Left lobe of liver (tissue), 2 donors: ENCODE measurements around the gene DUSP5. TPM values are rescaled to one million over a fixed set of nuclear protein-coding genes. Genes with fewer than 3 reads are reported as not detected.
A peak's percentile ranks its signal among the peaks of the same experiment; 100 is the strongest.
"Not testable (repeated sequence)": the region's sequence is repeated elsewhere in the genome, so short reads cannot be mapped to it uniquely, and the experiment has no call there.

Experiments
- ATAC-seq: fragments of 200-7000 bp; cut with Tn5 transposase; one replicate; pipeline ENCODE4 v1.9.1; 2020; ENCODE audit warnings: mild to moderate bottlenecking, moderate library complexity
- DNase-seq: peaks from one replicate; pipeline ENCODE4 v3.0.0-alpha.2; 2020; ENCODE audit warnings: low spot score
- total RNA-seq: library from RNA; stranded (reverse); gene quantifications from one replicate; pipeline ENCODE4 v1.2.1, GENCODE V29; 2021
- donor health status: DM: no; HTN: no; CAD: no; lungs with moderate emphysema.
- donor health status: DM: no; HTN: yes; CAD: no.

The DUSP5 gene
- total RNA-seq, 1 donor from 2014 or later = 3.8 TPM

- ATAC-seq (no peak), DNase-seq (no peak)
These were observed 14.9 kb downstream of the DUSP5 start for GRCh38 chr10:110512461-110513187.

GRCh38 chr10:110513949-110514348, 16.2 kb downstream of the DUSP5 start:
- no peak for ATAC-seq
- no peak for DNase-seq

GRCh38 chr10:110514848-110515247, 17.1 kb downstream of the DUSP5 start:
- DNase-seq = no peak
- no peak for ATAC-seq

GRCh38 chr10:110516815-110517492, 19.2 kb downstream of the DUSP5 start:
- ATAC-seq (no peak), DNase-seq (no peak)

- peak; percentile 62 for ATAC-seq
These were observed 24.8 kb downstream of the DUSP5 start for GRCh38 chr10:110522365-110522988.

DNA sequence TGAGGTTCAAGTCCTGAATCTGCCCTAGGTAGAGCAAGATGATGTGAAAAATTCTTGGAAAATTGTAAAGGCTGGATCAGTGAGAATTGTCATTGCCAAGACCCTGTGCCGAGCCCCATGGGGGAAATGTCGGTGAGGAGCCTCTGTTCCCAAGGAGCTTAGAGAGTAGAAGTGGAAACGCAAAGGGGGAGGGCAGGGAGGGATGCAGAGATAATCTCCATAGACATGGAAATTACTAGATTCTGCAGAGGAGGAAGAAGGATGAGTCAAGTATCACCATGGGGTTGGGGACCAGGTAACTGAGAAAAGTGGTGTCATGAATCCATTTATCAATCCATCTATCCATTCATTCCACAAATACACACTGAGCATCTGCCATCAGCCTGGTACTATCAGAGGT, 26.0 kb downstream of the DUSP5 start:
- ATAC-seq (no peak), DNase-seq (no peak)

More at GRCh38 chr10:110522365-110522988, 24.8 kb downstream of the DUSP5 start:
- DNase-seq = no peak

DNA sequence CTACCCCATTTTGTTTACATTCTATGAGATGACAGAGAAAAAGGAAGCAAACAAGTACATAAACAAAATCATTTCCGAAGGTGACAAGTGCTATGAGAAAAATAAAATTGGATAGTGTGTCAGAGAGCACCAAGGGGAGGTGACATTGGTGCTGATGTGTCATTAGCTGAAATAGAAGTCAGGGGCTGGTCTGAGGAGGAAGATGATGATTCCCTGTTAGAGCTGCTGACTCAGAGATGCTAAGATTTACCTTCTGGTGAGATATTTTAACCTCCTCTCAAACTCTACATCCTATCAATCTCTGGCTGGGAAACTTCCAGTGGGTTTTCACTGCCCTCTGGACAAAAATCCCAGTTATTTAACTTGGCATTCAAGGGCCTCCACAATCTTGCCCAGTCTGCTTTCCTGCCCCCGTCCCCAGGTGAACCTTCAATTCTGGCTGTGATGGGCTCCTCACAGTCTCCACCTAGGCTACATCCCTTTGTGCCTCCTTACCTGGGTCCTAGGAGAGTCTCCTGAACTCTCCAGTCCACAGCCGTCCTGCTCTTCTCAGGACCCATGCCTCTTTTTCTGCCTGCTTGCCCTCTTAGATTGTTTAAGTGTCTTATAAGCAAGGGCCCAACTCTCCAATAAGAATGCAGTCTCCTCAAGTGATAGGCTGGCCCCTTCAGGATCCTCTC, 26.6 kb downstream of the DUSP5 start:
- no peak for DNase-seq

DNA sequence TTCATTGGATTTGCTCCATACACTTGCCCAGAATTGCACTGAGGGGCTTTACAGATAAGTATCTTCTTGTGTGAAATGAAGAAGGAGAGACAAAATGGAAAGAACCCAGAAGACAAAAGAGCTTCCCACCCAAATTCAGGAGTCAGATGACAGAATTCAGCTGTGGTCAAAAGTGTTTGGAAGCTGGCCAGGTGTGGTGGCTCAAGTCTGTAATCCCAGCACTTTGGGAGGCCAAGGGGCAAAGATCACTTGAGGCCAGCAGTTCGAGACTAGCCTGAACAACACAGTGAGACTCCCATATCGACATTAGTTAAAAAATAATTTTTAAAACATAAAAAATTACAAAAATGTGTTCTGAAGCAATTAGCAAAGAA, 27.1 kb downstream of the DUSP5 start:
- ATAC-seq (no peak), DNase-seq (no peak)

More for the DNA sequence above, 26.6 kb downstream of the DUSP5 start:
- no peak for ATAC-seq

DNA sequence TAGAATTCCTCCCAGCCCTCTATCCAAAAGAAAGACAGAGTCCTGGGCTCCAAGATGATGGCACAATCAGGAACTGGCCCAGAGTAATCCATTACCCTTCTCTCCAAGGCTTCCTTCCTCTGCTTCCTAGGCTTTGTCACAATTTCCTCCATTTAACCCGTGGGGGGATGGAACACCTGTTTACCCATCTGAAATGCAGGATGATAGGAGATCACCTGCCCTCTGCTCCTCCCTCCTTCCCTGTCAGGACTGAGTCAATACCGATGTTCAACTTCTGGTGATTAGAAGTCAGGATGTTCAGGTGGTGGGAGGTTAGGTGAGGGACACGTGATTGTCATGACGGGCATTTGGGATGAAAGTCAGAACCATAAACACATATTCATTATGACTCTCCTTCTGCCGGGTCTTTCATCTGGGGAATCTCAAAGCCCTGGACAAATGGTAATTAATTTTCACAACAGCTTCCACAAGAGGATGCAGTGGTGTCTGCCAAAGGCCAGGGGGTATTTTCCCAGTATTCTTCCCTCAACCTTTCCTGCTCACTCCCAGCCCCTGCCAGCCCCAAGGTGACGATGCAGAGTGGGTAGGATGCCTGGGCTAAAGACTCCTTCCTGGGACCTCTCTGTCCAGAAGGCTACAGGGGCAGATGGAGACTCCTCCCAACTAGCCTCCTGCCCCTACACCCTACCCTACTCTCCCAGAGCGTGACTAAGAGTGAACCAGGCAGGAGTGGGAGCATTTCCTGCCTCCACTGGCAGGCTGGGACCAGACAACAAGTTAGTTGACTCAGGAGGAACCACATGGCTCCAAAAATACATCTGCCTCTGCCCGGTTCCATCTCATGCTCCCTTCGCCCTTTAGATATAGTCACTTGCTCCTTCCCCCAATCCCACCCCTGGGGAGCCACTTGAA, 27.9 kb downstream of the DUSP5 start:
- ATAC-seq (no peak), DNase-seq (no peak)

GRCh38 chr10:110527731-110528171, 30.0 kb downstream of the DUSP5 start:
- ATAC-seq = no peak
- DNase-seq = no peak

GRCh38 chr10:110528224-110528996, 30.7 kb downstream of the DUSP5 start:
- DNase-seq (no peak), ATAC-seq (no peak)

GRCh38 chr10:110528997-110529524, 31.4 kb downstream of the DUSP5 start:
- not testable (repeated sequence) for DNase-seq, ATAC-seq

- ATAC-seq (no peak), DNase-seq (no peak)
These were observed 31.9 kb downstream of the DUSP5 start for GRCh38 chr10:110529596-110530011.

DNA sequence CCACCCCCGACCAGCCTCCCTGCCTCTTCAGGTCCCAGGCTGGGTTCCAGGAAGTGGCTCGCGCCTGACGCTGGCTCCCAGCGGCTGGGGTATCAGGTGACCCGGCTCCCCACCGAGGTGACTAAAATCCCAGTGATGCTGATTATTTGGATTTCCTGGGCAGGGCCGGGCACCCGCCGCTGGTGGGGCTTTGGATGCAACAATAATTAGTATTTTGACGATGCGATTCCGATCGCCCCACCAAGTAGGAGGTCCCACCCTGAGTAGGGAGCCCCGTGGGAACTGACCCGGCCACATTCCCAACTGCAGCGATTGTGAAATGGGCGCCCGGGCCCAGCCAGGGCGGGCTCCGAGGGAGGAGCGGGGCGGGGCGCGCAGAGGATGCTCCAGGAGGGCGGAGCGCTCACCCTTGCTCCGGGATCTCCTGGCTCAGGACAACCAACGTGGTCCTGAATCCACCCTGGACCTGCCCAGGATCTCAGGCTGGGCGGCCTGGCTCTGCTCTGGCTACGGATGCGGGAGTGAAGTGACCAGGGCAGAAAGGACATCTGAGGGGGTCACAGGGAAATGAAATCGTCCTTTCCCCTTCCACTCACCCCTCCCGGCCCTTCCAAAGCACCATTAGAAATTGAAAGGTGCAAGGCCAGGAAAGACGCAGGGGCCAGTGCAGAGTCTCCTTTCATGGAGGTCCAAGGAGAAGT, 32.6 kb downstream of the DUSP5 start:
- no peak for DNase-seq
- peak; percentile 78 for ATAC-seq

- DNase-seq = no peak
- ATAC-seq = no peak
These were observed 34.0 kb downstream of the DUSP5 start for GRCh38 chr10:110531687-110532086.

DNA sequence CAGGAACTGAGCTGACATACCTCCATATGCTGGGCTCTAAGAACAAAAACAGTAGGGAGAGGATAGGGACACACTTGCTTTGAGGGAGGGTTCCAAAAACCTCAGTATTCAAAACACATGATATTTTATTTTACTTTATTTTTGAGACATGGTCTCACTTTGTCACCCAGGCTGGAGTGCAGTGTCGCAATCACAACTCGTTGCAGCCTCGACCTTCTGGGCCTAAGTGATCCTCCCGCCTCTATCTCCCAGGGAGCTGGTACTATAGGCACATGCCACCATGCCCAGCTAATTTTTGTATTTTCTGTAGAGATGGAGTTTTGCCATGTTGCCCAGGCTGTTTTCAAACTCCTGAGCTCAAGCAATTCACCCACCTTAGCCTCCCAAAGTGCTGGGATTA, 34.9 kb downstream of the DUSP5 start:
- ATAC-seq, DNase-seq: not testable (repeated sequence)

DNA sequence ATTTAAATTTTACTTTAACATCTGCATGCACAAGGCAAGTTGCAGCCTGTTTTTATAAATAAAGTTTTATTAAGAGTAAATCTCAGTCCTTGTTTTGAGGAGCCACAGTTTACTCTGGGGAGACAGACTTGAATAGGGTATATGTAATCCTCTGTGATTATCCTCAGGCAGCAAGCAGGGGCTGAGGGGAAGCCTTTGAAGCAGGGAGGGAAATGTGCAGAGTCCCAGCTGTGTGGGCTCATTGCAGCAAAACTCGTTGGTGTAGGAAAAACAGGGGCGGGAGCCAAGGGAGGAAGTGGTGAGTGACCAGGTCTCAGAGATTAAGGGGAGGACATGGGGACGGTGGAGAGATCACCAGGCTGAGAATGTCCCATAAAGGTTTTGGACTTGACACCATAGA, 35.4 kb downstream of the DUSP5 start:
- no peak for ATAC-seq
- no peak for DNase-seq

DNA sequence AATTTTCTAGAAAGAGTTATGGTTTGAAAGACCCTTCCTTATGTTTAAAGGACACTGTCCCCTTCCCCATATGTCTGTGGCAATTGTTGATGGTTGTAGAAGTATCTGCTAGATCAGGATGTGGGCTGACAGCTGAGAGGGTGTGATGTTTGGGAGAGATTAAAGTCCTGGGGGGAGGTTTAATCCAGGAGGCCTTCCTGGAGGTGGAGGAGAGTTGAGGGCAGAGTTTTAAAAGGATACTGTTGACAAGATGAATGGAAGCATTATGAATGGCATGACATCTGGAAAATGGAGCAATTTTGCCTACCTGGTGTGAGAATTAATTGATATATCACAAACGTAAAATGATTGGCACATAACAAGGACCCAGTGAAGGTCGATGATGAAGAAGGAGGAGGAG, 36.9 kb downstream of the DUSP5 start:
- no peak for ATAC-seq
- DNase-seq = no peak
